Kidney epithelial cell (primary cell): ENCODE results near the gene TRIP13. TPM values are rescaled to one million over a fixed set of nuclear protein-coding genes. Genes with fewer than 3 reads are reported as not detected.
"Not testable (repeated sequence)": the region's sequence is repeated elsewhere in the genome, so short reads cannot be mapped to it uniquely, and the experiment has no call there.

Experiments used
- DNase-seq: peaks from one replicate; pipeline ENCODE4 v3.0.0-alpha.2; 2010; ENCODE audit warnings: low read depth
- H3K27me3 ChIP-seq: 2 replicates; pipeline ENCODE4 v1.6.0; 2011; ENCODE audit warnings: low read length; ENCODE audit not compliant: control insufficient read depth, insufficient read depth
- H3K36me3 ChIP-seq: 2 replicates; pipeline ENCODE4 v1.5.1; 2011; ENCODE audit warnings: low read length; ENCODE audit not compliant: control insufficient read depth, insufficient read depth
- H3K4me3 ChIP-seq: 2 replicates; pipeline ENCODE4 v1.5.1; 2011; ENCODE audit warnings: low read depth, mild to moderate bottlenecking, control low read depth, low read length
- CTCF ChIP-seq: IDR thresholded peaks from 2 replicates; pipeline ENCODE4 v1.5.1; 2011; ENCODE audit warnings: mild to moderate bottlenecking, moderate library complexity, low read length, control low read depth, inconsistent platforms; ENCODE audit not compliant: insufficient read depth, poor library complexity, severe bottlenecking
- total RNA-seq: library from RNA; depleted of rRNA; stranded (reverse); fragments of >200 nt; gene quantifications from 2 replicates; pipeline ENCODE4 v1.2.3, GENCODE V29; 2015

The TRIP13 gene
- total RNA-seq, 1 donor from 2014 or later: 7.4 TPM

GRCh38 chr5:872301-872700 lies 20.4 kb upstream of the TRIP13 start:
- TF ChIP-seq CTCF: no peak
- DNase-seq: no peak
- Histone ChIP-seq H3K27me3 (no peaks in the 10 kb centered on the region), H3K36me3 (peaks cover 5% of the 10 kb centered on the region), H3K4me3 (no peak overlapping the region)

GRCh38 chr5:873328-873727 lies 19.4 kb upstream of the TRIP13 start:
- Histone ChIP-seq H3K4me3 (no peak overlapping the region), H3K27me3 (no peaks in the 10 kb centered on the region), H3K36me3 (peaks cover 5% of the 10 kb centered on the region)
- no peak for DNase-seq
- TF ChIP-seq CTCF: no peak

GRCh38 chr5:875931-876330 lies 16.8 kb upstream of the TRIP13 start:
- peaks cover 3% of the 10 kb centered on the region for H3K36me3 ChIP-seq
- TF ChIP-seq CTCF: no peak
- H3K27me3 ChIP-seq: no peaks in the 10 kb centered on the region

GRCh38 chr5:876398-877365 lies 16.0 kb upstream of the TRIP13 start:
- no peaks in the 10 kb centered on the region for H3K27me3 ChIP-seq
- no peak for TF ChIP-seq CTCF
- no peak overlapping the region for H3K4me3 ChIP-seq
- DNase-seq: no peak
- peaks cover 2% of the 10 kb centered on the region for H3K36me3 ChIP-seq

More at GRCh38 chr5:875931-876330, 16.8 kb upstream of the TRIP13 start:
- no peak overlapping the region for H3K4me3 ChIP-seq
- DNase-seq: no peak

- Histone ChIP-seq H3K36me3 (peaks cover 2% of the 10 kb centered on the region), H3K4me3 (no peak overlapping the region), H3K27me3 (no peaks in the 10 kb centered on the region)
- no peak for DNase-seq
- no peak for TF ChIP-seq CTCF
These were observed 14.6 kb upstream of the TRIP13 start for GRCh38 chr5:878125-878524.

GRCh38 chr5:878677-879076 lies 14.0 kb upstream of the TRIP13 start:
- H3K27me3 ChIP-seq, H3K4me3 ChIP-seq, DNase-seq, H3K36me3 ChIP-seq: not testable (repeated sequence)
